Measurements from ENCODE around the gene KLF13.

The KLF13 gene

DNA sequence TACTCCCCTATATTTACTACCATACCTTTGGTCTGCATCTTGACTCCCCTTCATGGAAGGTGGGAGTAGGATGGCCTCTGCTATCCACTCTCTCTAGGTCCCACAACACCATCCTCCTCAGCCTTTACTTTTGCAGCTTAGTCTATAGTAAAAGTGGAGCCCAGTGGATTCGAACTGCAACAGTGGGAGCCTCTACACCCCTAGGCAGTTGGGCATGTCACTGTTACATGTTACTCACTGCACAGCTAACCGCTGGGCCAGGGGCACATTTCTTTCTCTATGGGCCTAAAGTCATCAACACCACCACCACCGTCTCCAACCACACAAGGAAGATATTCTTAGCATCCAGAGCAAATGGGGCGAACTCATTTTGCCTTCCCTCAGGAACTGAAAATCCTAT, 62.9 kb downstream of the KLF13 start:
- DNase-seq: no peak
- Histone ChIP-seq H3K9ac (ENCODE audit: low read length) (no peak overlapping the region), H3K4me1 (ENCODE audit: low read length) (no peaks in the 10 kb centered on the region), H3K27me3 (replicated peaks; ENCODE audit: insufficient read depth, low read length) (peaks cover 6% of the 10 kb centered on the region; the same call in 1 of the 2 replicates), H3F3A (ENCODE audit: insufficient read depth, low read length) (no peaks in the 10 kb centered on the region; the same call in 1 of the 2 replicates), H3K27ac (ENCODE audit: low read length) (no peak overlapping the region), H3K79me2 (ENCODE audit: low read length) (no peaks in the 10 kb centered on the region), H3K9me3 (replicated peaks; ENCODE audit: insufficient read depth, low read length) (no peaks in the 10 kb centered on the region), H3K4me2 (ENCODE audit: low read depth, low read length) (no peak overlapping the region), H2AFZ (ENCODE audit: low read length) (no peak overlapping the region), H4K20me1 (ENCODE audit: insufficient read depth, low read length) (no peaks in the 10 kb centered on the region), H3K36me3 (replicated peaks; ENCODE audit: insufficient read depth, low read length) (no peaks in the 10 kb centered on the region), H3K4me3 (ENCODE audit: low read length) (no peak overlapping the region), H3K9me2 (replicated peaks; ENCODE audit: insufficient read depth, low read length) (no peaks in the 10 kb centered on the region)
- no peak for TF ChIP-seq EZH2phosphoT487 (IDR thresholded peaks at IDR 0.05; ENCODE audit: low read length)
- no peak for TF ChIP-seq EZH2 (optimal IDR thresholded peaks at IDR 0.05; ENCODE audit: low read depth, low read length)
- TF ChIP-seq CTCF (IDR thresholded peaks at IDR 0.05; ENCODE audit: low read length): no peak

DNA sequence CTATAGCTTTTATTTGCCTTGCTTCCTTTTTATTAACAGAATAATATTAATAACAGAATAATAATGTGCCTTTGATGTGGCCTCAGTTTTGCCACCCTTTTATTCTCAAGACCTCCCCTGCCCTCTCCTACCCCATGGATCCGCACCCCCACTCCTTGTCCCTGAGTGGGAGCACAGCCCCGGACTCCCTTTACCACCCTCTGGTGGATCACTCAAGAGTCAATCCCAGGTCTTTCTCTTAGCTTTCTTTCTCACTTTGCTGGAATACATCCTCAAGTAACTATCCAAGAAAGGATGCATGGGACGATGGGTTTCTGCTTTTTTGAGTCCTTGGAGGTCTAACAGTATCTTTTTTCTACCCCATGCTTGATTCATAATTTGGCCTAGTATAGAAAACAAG, 63.4 kb downstream of the KLF13 start:
- H2AFZ ChIP-seq (ENCODE audit: low read length): no peak overlapping the region
- H3K27ac ChIP-seq (ENCODE audit: low read length): no peak overlapping the region
- no peaks in the 10 kb centered on the region for H3K79me2 ChIP-seq (ENCODE audit: low read length)
- no peaks in the 10 kb centered on the region; the same call in 1 of the 2 replicates for H3F3A ChIP-seq (ENCODE audit: insufficient read depth, low read length)
- no peaks in the 10 kb centered on the region for H3K9me3 ChIP-seq (replicated peaks; ENCODE audit: insufficient read depth, low read length)
- peaks cover 6% of the 10 kb centered on the region; the same call in 1 of the 2 replicates for H3K27me3 ChIP-seq (replicated peaks; ENCODE audit: insufficient read depth, low read length)
- no peaks in the 10 kb centered on the region for H4K20me1 ChIP-seq (ENCODE audit: insufficient read depth, low read length)
- no peaks in the 10 kb centered on the region for H3K9me2 ChIP-seq (replicated peaks; ENCODE audit: insufficient read depth, low read length)
- DNase-seq: no peak
- H3K4me3 ChIP-seq (ENCODE audit: low read length): no peak overlapping the region
- no peak overlapping the region for H3K9ac ChIP-seq (ENCODE audit: low read length)
- no peaks in the 10 kb centered on the region for H3K36me3 ChIP-seq (replicated peaks; ENCODE audit: insufficient read depth, low read length)
- H3K4me1 ChIP-seq (ENCODE audit: low read length): no peaks in the 10 kb centered on the region
- no peak for TF ChIP-seq EZH2 (optimal IDR thresholded peaks at IDR 0.05; ENCODE audit: low read depth, low read length)
- no peak for TF ChIP-seq CTCF (IDR thresholded peaks at IDR 0.05; ENCODE audit: low read length)
- no peak for TF ChIP-seq EZH2phosphoT487 (IDR thresholded peaks at IDR 0.05; ENCODE audit: low read length)
- H3K4me2 ChIP-seq (ENCODE audit: low read depth, low read length): no peak overlapping the region

DNA sequence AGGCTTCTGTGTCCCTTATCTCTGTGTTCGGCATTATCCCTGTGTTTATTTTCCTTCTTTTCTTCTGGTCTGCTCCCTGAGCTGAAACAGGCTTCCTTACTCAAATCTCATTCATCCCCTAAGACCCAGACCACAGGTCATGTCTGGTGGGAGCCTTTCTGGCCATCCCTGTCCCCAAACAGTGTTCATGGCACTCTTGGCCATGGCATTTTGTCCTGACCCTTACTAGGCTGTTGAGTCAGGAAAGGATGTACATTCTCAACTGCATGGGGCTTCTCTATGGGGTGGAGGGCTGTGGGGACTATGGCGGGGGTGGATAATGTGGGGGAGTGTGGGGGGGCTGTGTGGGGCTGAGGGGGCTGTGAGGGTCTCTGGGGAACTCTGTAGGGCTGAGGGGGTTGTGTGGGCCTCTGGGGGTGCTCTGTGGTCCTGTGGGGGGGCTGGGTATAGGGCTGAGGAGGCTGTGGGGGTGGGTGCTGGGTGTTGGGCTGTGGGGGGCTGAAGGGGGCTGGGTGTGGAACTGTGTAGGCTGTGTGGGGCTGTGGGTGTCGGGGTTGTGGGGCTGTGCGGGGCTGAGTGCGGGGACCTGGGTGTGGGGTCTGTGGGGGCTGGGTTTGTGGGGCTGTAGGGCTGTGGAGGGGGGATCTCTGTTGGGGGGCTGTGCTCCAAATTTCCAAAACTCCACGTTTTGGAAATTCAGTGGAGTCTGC, 64.3 kb downstream of the KLF13 start:
- TF ChIP-seq EZH2phosphoT487 (IDR thresholded peaks at IDR 0.05; ENCODE audit: low read length): no peak
- TF ChIP-seq CTCF (IDR thresholded peaks at IDR 0.05; ENCODE audit: low read length): no peak
- TF ChIP-seq EZH2 (optimal IDR thresholded peaks at IDR 0.05; ENCODE audit: low read depth, low read length): no peak
- H3K36me3 ChIP-seq (replicated peaks; ENCODE audit: insufficient read depth, low read length): no peaks in the 10 kb centered on the region
- H4K20me1 ChIP-seq (ENCODE audit: insufficient read depth, low read length): no peaks in the 10 kb centered on the region
- no peak for DNase-seq
- H3K27me3 ChIP-seq (replicated peaks; ENCODE audit: insufficient read depth, low read length): peaks cover 6% of the 10 kb centered on the region; the same call in 1 of the 2 replicates
- no peaks in the 10 kb centered on the region for H3K4me1 ChIP-seq (ENCODE audit: low read length)
- H3K9me2 ChIP-seq (replicated peaks; ENCODE audit: insufficient read depth, low read length): no peaks in the 10 kb centered on the region
- H3F3A ChIP-seq (ENCODE audit: insufficient read depth, low read length): no peaks in the 10 kb centered on the region; the same call in 1 of the 2 replicates
- H3K4me2 ChIP-seq (ENCODE audit: low read depth, low read length): no peak overlapping the region
- no peaks in the 10 kb centered on the region for H3K9me3 ChIP-seq (replicated peaks; ENCODE audit: insufficient read depth, low read length)
- no peak overlapping the region for H3K9ac ChIP-seq (ENCODE audit: low read length)
- H3K27ac ChIP-seq (ENCODE audit: low read length): no peak overlapping the region
- no peak overlapping the region for H3K4me3 ChIP-seq (ENCODE audit: low read length)
- H3K79me2 ChIP-seq (ENCODE audit: low read length): no peaks in the 10 kb centered on the region
- no peak overlapping the region for H2AFZ ChIP-seq (ENCODE audit: low read length)
